Endothelial cell of umbilical vein (primary cell): ENCODE data around the gene RASL10A.

Experiments
- CTCF ChIP-seq, 2 donors: IDR thresholded peaks; 1 replicate in 1 of 2; 2 replicates in 1 of 2; pipeline ENCODE4 v1.5.1; 2011; ENCODE audit warnings: low read length in 2 of 2, mild to moderate bottlenecking in 2 of 2, moderate library complexity in 2 of 2, control low read depth in 1 of 2, inconsistent platforms in 1 of 2, low read depth in 1 of 2; ENCODE audit not compliant: insufficient read depth in 1 of 2; ENCODE audit errors: extremely low read depth in 1 of 2
- EZH2 ChIP-seq: IDR thresholded peaks from 2 replicates; pipeline ENCODE4 v1.6.1; 2012; ENCODE audit warnings: borderline replicate concordance, low read depth, mild to moderate bottlenecking, moderate library complexity, low read length, inconsistent platforms; ENCODE audit not compliant: severe bottlenecking
- FOS ChIP-seq: IDR thresholded peaks from 2 replicates; pipeline ENCODE4 v1.6.1; 2011; ENCODE audit warnings: mild to moderate bottlenecking, low read length, moderate library complexity, borderline replicate concordance; ENCODE audit not compliant: insufficient read depth
- POLR2A ChIP-seq: IDR thresholded peaks from 2 replicates; pipeline ENCODE4 v1.6.1; 2012; ENCODE audit warnings: low read depth, mild to moderate bottlenecking, control low read depth, low read length
- POLR2AphosphoS5 ChIP-seq: IDR thresholded peaks from 2 replicates; pipeline ENCODE4 v1.6.1; 2012; ENCODE audit warnings: low read depth, mild to moderate bottlenecking, control low read depth, low read length, moderate library complexity; ENCODE audit not compliant: insufficient read depth

DNA sequence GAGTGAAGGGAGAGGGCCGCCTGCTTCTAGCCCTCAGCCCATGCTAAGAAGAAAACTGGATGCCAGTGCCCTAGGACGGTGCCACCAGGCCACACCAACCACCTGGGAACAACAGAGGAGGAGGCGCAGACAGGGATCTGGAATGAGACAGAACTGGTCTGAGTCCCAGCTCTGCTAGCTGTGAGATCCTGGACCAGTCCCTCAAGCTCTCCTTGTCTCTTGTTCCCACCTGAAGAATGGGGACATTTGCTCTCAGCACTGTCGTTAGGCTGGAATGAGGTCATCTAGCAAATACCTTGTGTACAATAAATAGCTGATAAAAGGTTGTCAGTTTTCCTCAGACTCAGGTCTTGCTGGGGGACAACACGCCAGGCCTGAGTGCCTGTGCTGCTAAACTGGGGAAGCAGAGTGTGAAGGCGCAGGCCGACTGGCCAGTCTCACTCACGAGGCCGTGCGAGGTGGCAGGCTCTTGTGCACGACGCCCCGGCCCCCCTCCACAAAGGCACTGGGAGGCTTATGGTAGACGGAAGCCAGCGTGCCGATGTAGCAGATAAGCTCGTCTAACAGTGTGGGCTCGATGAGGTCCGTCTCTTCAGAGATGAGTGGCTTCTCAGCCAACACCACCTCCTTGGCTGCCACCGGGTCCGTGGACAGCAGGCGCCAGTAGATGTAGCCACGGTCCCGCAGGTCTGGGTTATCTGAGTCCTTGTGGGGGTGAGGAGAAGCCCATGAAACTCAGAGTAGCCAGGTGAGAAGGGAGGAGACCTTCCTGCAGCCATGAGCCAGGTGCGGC is 25.8 kb upstream of the RASL10A start:
- TF ChIP-seq CTCF (IDR thresholded peaks at IDR 0.05; ENCODE audit: extremely low read depth in 1 of 2, insufficient read depth in 1 of 2, low read depth in 1 of 2, low read length in 2 of 2), result no peak
- TF ChIP-seq POLR2AphosphoS5, result no peak
- TF ChIP-seq FOS, result no peak
- no peak for TF ChIP-seq POLR2A
- no peak for TF ChIP-seq EZH2
